Measurements from ENCODE around the gene RPS26.
"Not testable (repeated sequence)": the region's sequence is repeated elsewhere in the genome, so short reads cannot be mapped to it uniquely, and the experiment has no call there.

The RPS26 gene

GRCh38 chr12:56021889-56022497 lies 19.7 kb upstream of the RPS26 start:
- DNase-seq (ENCODE audit: low spot score), result no peak

- DNase-seq (ENCODE audit: low spot score), result no peak
Measured at GRCh38 chr12:56028511-56029165, 13.1 kb upstream of the RPS26 start.

- peak; percentile 52 for DNase-seq (ENCODE audit: low spot score)
Measured at GRCh38 chr12:56029166-56029519, 12.6 kb upstream of the RPS26 start.

GRCh38 chr12:56029666-56030293 lies 11.9 kb upstream of the RPS26 start:
- DNase-seq (ENCODE audit: low spot score), result peak; percentile 74

GRCh38 chr12:56031987-56032386 lies 9.7 kb upstream of the RPS26 start:
- DNase-seq (ENCODE audit: low spot score), result no peak

- DNase-seq (ENCODE audit: low spot score), result no peak
Measured at GRCh38 chr12:56034586-56035332, 7.0 kb upstream of the RPS26 start.

- no peak for DNase-seq (ENCODE audit: low spot score)
Measured at GRCh38 chr12:56037161-56037560, 4.6 kb upstream of the RPS26 start.

- no peak for DNase-seq (ENCODE audit: low spot score)
Measured at GRCh38 chr12:56038022-56038655, 3.6 kb upstream of the RPS26 start.

- DNase-seq (ENCODE audit: low spot score), result no peak
Measured at GRCh38 chr12:56040151-56040550, 1.6 kb upstream of the RPS26 start.

GRCh38 chr12:56040963-56041551 lies 661 bp upstream of the RPS26 start:
- no peak for DNase-seq (ENCODE audit: low spot score)

GRCh38 chr12:56042430-56042813 lies 704 bp downstream of the RPS26 start:
- DNase-seq (ENCODE audit: low spot score), result not testable (repeated sequence)

- no peak for DNase-seq (ENCODE audit: low spot score)
Measured at GRCh38 chr12:56042843-56043242, 1.1 kb downstream of the RPS26 start.

GRCh38 chr12:56046027-56046780 lies 4.5 kb downstream of the RPS26 start:
- no peak for DNase-seq (ENCODE audit: low spot score)

- no peak for DNase-seq (ENCODE audit: low spot score)
Measured at GRCh38 chr12:56053407-56053893, 11.7 kb downstream of the RPS26 start.

GRCh38 chr12:56059964-56060363 lies 18.2 kb downstream of the RPS26 start:
- DNase-seq (ENCODE audit: low spot score), result not testable (repeated sequence)

GRCh38 chr12:56061982-56062381 lies 20.3 kb downstream of the RPS26 start:
- no peak for DNase-seq (ENCODE audit: low spot score)

- no peak for DNase-seq (ENCODE audit: low spot score)
Measured at GRCh38 chr12:56062996-56063395, 21.3 kb downstream of the RPS26 start.

- no peak for DNase-seq (ENCODE audit: low spot score)
Measured at GRCh38 chr12:56071648-56072047, 29.9 kb downstream of the RPS26 start.

- no peak for DNase-seq (ENCODE audit: low spot score)
Measured at GRCh38 chr12:56074396-56074795, 32.7 kb downstream of the RPS26 start.

GRCh38 chr12:56077966-56078365 lies 36.2 kb downstream of the RPS26 start:
- not testable (repeated sequence) for DNase-seq (ENCODE audit: low spot score)

GRCh38 chr12:56078427-56078826 lies 36.7 kb downstream of the RPS26 start:
- no peak for DNase-seq (ENCODE audit: low spot score)
